ENCODE results near the gene ST6GALNAC2.

The ST6GALNAC2 gene

DNA sequence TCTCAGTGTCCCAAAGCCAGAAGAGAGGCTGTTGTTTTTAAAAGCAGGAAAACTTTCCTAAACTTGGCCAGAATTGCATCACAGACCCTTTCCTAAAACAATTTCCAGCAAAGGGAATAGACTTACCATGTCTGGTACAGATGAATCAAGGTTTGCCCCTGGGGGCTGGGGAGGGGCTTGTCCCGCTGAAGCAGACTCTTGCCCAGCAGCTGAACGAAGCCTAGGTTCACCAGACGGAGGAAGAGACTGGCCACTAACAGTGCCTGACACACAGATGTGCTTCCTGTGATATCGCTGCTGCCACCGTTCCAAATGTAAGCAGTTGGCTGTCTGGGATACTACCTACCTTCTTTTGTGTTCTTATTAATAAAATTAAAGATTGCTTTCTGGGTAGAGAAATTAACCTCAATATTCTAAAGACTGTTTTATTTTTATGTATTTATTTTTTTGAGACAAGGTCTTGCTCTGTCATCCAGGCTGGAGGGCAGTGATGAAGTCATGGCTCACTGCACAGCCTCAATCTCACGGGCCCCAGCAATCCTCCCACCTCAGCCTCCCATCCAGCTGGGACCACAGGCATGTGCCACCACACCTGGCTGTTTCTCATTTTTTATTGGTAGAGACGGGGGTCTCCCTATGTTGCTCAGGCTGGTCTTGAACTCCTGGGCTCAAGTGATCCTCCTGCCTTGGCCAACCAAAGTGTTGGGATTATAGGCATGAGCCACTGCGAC, 32.3 kb downstream of the ST6GALNAC2 start:
- DNase-seq = no peak

GRCh38 chr17:76551685-76552084, 34.0 kb downstream of the ST6GALNAC2 start:
- peak; percentile 78 for DNase-seq

DNA sequence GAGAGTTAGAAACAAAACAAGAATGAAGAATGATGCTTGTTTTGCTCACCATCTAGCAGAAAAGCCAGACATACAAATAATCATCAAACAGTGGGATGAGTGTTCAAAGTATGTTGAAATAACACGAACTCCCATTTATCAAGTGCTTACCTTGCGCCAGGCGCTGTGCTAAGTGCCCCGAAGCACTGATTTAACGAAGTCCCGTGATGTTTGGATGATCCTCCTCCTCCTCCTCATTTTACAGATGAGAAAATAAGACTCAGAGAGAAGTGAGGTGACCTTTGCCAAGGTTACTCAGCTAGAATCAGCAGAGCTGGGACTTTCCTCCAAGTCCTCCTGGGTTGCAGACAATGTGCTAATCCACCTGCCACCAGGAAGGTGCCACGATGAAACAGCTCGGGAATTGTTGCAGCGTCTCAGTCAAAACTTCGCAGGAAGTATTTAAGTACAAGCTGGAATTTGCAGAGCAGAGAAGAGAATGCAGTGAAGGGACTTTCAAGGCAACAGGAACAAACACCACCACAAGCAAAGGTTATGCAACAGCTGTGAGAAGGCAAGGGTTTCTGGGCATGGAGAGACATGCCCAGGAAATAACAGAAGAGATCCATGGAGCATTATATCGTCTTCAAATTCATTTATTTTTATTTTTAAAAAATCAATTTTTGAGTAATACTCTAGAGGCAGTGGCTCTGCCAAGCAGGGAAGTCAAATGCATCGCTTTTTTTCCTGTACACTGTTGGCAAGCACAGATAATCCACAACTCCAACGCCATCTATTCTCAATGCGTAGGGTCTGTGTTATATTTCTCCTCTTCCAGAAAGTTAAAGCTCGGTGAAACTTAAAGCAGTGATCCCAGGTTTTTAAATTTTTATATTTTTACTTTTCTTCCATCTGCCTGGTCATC, 34.7 kb downstream of the ST6GALNAC2 start:
- peak; percentile 65 for DNase-seq

DNA sequence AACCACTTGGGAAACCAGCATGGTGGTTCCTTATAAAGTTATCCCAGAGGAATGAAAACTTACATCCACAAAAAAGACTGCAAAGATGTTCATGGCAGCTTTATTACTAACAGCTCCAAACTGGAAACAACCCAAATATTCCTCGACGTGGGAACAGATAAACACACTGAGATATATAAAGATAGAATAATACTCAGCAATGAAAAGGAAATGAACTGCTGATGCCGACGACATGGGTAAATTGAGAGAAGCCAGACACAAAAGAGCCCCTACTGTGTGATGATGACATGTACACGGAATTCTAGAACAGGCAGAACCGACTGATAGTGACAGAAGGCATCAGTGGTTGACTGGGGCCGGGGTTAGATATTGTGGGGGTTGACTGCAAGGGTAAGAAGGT, 36.1 kb downstream of the ST6GALNAC2 start:
- no peak for DNase-seq

DNA sequence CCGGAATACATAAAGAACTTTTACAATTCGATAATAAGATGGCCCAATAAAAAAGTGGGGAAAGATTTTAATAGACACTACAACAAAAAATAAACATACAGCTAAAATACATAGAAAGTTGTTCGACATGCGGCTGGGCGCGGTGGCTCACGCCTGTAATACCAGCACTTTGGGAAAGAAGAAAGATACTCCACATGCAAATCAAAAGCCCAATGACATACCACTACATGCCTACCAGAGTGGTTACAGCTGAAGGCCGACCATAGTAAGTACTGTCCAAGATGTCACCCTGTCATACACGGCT, 36.5 kb downstream of the ST6GALNAC2 start:
- no peak for DNase-seq

- DNase-seq = no peak
Measured at GRCh38 chr17:76548378-76549214, 37.1 kb downstream of the ST6GALNAC2 start.

DNA sequence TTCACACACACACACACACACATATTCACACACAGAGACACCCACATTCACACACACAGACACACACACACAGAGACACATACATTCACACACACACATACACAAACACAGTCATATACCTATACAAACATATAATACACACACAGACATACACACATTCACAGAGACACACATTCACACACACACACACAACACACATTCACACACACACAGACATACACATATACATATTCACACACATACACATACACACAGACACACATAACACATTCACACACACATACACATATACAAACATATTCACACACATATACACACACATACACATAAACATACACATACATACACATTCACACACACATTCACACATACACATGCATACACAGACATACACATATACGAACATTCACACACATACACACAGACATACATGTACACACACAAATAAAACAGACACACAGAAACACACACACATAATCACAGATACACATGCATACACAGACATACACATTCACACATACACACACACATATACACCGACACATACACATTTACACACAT, 37.9 kb downstream of the ST6GALNAC2 start:
- DNase-seq = no peak

DNA sequence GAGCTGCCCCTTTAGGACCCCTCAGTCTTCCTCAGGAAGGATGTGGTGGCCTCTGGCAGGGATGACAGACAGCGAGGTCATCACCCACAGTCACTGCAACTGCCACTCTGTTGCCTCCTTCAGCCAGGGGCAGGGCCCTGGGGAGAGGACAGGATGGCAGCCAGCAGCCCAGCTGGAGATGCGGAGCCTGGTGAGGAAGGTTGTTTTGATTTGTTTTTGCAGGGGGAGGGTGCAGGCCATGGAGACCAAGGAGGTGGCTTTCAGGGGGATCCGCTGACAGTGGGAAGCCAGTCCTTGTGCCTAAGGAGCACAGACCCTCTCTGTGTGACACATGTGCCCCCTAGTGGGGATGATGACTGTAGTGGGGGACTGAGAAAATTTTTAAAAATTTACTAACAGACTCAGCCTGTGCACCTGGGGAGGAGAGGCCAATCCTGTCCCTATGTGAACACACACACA, 38.4 kb downstream of the ST6GALNAC2 start:
- DNase-seq = peak; percentile 73

DNA sequence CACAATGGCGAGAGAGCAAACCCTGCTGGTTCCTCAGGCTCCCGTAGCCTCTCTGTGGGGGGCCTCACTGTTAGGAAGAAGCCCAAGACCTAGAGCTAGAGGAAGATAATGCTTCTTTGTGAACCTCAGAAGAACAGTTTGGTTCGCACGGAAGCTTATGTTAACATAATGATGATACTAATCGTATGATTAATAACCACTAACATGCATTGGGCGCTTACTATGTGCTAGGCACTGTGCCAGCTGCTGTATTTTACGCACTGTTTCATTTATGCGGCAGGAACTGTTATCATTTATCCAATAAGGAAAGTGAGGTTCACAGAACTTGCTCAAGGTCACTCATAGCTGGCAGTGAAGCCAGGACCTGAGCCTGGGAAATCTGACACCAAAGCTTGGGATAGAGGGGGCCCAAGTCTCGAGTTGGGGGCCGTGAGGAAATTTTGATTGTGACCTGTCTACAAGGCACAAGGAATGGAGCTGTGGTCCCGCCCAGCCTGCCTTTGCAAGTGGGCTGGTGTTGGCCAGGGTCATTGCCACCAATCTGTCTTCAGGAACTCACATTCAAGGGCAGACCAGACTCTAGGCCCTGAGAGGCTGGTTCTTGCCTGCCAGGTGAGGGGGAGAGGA, 39.0 kb downstream of the ST6GALNAC2 start:
- no peak for DNase-seq

GRCh38 chr17:76545918-76546555, 39.6 kb downstream of the ST6GALNAC2 start:
- no peak for DNase-seq

GRCh38 chr17:76544546-76545365, 40.9 kb downstream of the ST6GALNAC2 start:
- DNase-seq = peak; percentile 27

- DNase-seq = no peak
Measured at GRCh38 chr17:76543826-76544545, 41.7 kb downstream of the ST6GALNAC2 start.

DNA sequence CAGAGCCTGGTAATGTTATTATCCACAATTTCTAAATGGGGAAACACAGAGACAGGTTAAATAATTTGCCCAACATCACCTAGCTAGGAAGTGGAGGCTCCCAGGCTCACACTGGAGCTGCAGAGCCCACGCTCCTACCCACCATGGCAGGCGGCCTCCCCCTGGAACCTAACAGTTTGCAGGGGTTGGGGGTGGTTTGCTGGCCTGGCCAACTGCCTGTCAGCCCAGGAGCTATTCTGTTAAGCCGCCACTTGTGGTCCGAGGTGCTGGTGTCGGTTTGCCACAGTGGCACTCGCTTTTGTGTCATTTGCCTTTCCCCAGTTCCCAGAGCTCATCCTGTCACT, 42.2 kb downstream of the ST6GALNAC2 start:
- no peak for DNase-seq

DNA sequence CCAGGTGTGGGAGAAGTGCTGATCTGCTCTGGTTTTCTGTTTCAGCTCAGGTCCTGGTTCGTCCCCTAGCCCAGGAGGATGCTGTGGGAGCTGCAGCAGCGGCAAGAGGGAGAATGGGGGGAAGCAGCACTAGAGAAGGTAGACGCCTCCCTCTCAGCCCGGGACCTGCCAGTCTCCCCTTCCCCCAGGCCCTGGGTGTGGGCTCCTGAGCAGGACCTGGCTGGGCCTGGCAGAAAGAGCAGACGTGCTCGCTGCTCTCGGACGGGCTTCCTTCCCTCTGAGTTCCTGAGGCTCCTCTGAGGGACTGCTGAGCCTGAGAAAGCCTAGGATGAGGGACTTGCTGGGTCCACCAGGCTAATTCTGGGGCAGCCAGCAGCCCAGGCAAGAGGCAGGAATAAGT, 42.7 kb downstream of the ST6GALNAC2 start:
- DNase-seq = no peak

DNA sequence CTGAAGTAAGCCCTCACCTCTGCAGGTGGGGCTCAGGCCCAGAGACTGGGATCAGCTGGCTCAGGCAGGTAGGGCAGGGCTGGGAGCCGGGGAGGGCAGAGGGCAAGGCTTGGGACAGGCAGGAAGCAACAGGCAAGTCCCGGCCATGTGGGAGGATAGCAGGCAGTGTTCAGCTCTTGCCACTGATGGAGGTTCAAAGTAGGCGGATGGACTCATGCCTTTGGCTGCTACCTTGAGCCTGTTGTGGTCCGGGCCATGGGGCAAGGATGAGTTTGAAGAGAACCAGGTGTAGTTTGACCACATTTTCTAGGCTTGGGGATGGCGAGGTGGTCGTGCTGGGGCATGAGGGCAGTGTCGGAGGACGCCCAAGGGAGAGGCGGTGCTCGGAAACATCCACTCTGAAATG, 43.1 kb downstream of the ST6GALNAC2 start:
- no peak for DNase-seq

DNA sequence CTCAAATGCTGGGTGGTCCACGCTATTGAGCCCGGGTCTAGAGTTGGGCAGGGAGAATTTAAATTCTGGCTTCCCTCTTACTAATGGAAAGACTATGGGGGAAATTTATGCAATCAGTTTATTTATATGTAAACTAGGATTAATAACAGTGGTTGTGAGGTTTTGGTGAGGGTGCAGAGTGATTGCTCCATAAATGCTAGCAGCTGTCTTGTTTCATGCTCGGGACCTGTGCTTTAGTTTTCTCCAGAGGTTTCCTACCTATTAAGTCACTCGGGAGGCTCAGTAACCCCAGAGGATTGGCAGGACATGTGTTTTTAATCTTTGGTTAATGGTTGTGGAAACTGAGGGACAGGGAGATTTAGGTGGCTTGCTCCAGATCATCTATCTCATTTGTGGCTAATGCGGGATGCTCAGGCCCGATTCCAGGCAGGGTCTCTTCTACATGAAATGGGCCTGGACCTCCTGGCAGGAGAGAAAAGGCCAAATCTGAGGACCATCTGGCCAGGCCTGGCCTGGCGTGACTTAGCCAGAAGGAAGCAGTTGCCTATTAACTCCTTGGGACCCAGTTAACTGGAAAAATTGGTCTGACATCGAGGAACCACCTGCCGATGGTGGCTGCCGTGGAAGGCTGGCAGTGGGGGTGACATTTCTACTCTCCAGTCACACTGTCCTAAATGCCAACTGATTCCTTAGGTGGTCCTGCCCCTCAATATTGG, 43.8 kb downstream of the ST6GALNAC2 start:
- no peak for DNase-seq

- peak; percentile 95 for DNase-seq
Measured at GRCh38 chr17:76540381-76541300, 45.0 kb downstream of the ST6GALNAC2 start.

- peak; percentile 56 for DNase-seq
Measured at GRCh38 chr17:76539631-76540271, 45.9 kb downstream of the ST6GALNAC2 start, which contains the start of gene PRCD. Gene PRCD, plus strand, starts transcription at chr17:76540044. Its CDS starts 98 bp downstream, at chr17:76540142.

Data from DMS53 (cell line).